MCF 10A (cell line): ENCODE measurements around the gene LTB4R. TPM values are rescaled to one million over a fixed set of nuclear protein-coding genes. Genes with fewer than 3 reads are reported as not detected.

Experiments used
- BruUV-seq: library from RNA; stranded (reverse); fragments of 400-500 nt; replicated peaks from 2 replicates; lab custom pipeline; 2021; lab: Mats Ljungman, UMichigan
- CTCF ChIA-PET: fragments of 300-600 bp; sonication (Branson Sonifier 250); formaldehyde crosslinking; extraction: SDS; loops from one replicate; lab custom pipeline; 2021; ENCODE audit warnings: antibody characterized with exemption, inconsistent platforms; lab: Yijun Ruan, JAX
- POLR2A ChIA-PET: fragments of 300-600, 350-650 bp; sonication (Branson Sonifier 250); formaldehyde crosslinking; extraction: SDS; loops from one replicate; lab custom pipeline; 2020; ENCODE audit warnings: antibody characterized with exemption, inconsistent platforms; lab: Yijun Ruan, JAX
- DNase-seq: peaks from one replicate; pipeline ENCODE4 v3.0.0-alpha.2; 2018; ENCODE audit not compliant: unreplicated experiment
- H3K27ac Mint-ChIP-seq: one replicate; pipeline ENCODE4 v1.8.0; 2022; ENCODE audit warnings: mild to moderate bottlenecking, low read depth, mixed read lengths; ENCODE audit not compliant: unreplicated experiment
- H3K27me3 Mint-ChIP-seq: one replicate; pipeline ENCODE4 v1.8.0; 2022; ENCODE audit warnings: mixed read lengths; ENCODE audit not compliant: insufficient read depth, unreplicated experiment
- H3K36me3 Mint-ChIP-seq: one replicate; pipeline ENCODE4 v1.8.0; 2022; ENCODE audit warnings: mild to moderate bottlenecking, moderate library complexity, mixed read lengths; ENCODE audit not compliant: insufficient read depth, unreplicated experiment
- H3K4me1 Mint-ChIP-seq: one replicate; pipeline ENCODE4 v1.8.0; 2022; ENCODE audit warnings: mixed read lengths; ENCODE audit not compliant: insufficient read depth, unreplicated experiment
- H3K4me3 Mint-ChIP-seq: one replicate; pipeline ENCODE4 v1.8.0; 2022; ENCODE audit warnings: mild to moderate bottlenecking, moderate library complexity, mixed read lengths; ENCODE audit not compliant: unreplicated experiment
- H3K9me3 Mint-ChIP-seq: one replicate; pipeline ENCODE4 v1.8.0; 2022; ENCODE audit warnings: mixed read lengths; ENCODE audit not compliant: unreplicated experiment
- intact Hi-C: fragments of 100-400 bp; cut with micrococcal nuclease; formaldehyde crosslinking; loops from 2 replicates; pipeline ENCODE4 v1.14.1; 2022
- total RNA-seq: library from RNA; stranded (reverse); gene quantifications from 2 replicates; pipeline ENCODE4 v1.2.3, GENCODE V29; 2022
- TF ChIP-seq, protein P1 (sequence below): fragments of 200-600 bp; IDR thresholded peaks from one replicate; pipeline ENCODE4 v1.8.0; 2022; ENCODE audit warnings: antibody characterized with exemption, mild to moderate bottlenecking; ENCODE audit not compliant: unreplicated experiment

The LTB4R gene
- total RNA-seq, 1 experiment from 2014 or later: 15.8 TPM

DNA sequence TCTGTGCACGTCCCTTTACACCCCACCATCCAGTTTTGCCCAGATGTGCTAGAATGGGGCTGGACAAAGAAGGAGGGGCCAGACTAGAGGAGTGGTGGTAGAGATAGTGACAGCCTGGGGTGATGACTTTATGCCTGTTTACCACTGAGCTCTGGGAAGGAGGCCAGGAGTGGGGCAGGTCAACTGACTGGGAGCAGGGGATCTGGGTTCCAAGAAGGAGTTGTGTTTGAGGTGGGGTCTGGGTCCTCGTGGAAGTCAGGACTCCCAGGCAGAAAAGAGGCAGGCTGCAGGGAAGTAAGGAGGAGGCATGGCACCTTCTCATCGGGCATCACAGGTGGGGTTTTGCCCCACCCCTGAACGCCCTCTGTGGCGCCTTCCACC is 1.0 kb upstream of the LTB4R start:
- intact Hi-C loops: no loop called here
- POLR2A ChIA-PET: interaction anchor here (0.7 to 7.2 kb wide), 20 partner anchors 11 to 1601 kb away, joined by 3 to 101 read pairs (median 4); partner anchors contain the start of genes CBLN3, CHMP4A, DHRS1 and IRF9
- TF ChIP-seq, protein P1, sequence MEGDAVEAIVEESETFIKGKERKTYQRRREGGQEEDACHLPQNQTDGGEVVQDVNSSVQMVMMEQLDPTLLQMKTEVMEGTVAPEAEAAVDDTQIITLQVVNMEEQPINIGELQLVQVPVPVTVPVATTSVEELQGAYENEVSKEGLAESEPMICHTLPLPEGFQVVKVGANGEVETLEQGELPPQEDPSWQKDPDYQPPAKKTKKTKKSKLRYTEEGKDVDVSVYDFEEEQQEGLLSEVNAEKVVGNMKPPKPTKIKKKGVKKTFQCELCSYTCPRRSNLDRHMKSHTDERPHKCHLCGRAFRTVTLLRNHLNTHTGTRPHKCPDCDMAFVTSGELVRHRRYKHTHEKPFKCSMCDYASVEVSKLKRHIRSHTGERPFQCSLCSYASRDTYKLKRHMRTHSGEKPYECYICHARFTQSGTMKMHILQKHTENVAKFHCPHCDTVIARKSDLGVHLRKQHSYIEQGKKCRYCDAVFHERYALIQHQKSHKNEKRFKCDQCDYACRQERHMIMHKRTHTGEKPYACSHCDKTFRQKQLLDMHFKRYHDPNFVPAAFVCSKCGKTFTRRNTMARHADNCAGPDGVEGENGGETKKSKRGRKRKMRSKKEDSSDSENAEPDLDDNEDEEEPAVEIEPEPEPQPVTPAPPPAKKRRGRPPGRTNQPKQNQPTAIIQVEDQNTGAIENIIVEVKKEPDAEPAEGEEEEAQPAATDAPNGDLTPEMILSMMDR: no peak
- no peak for DNase-seq
- H3K4me1 Mint-ChIP-seq: peaks cover 35% of the 10 kb centered on the region
- BruUV-seq: no TSS peak
- H3K27ac Mint-ChIP-seq: no peak overlapping the region
- peaks cover 21% of the 10 kb centered on the region for H3K36me3 Mint-ChIP-seq
- H3K27me3 Mint-ChIP-seq: no peaks in the 10 kb centered on the region
- peak overlapping the region; percentile 69 for H3K4me3 Mint-ChIP-seq
- CTCF ChIA-PET: interaction anchor here (0.6 to 10.0 kb wide), 24 partner anchors 9 to 504 kb away, joined by 3 to 145 read pairs (median 6); partner anchors contain the start of genes CBLN3, DHRS1, IPO4 and KHNYN
- no peaks in the 10 kb centered on the region for H3K9me3 Mint-ChIP-seq

DNA sequence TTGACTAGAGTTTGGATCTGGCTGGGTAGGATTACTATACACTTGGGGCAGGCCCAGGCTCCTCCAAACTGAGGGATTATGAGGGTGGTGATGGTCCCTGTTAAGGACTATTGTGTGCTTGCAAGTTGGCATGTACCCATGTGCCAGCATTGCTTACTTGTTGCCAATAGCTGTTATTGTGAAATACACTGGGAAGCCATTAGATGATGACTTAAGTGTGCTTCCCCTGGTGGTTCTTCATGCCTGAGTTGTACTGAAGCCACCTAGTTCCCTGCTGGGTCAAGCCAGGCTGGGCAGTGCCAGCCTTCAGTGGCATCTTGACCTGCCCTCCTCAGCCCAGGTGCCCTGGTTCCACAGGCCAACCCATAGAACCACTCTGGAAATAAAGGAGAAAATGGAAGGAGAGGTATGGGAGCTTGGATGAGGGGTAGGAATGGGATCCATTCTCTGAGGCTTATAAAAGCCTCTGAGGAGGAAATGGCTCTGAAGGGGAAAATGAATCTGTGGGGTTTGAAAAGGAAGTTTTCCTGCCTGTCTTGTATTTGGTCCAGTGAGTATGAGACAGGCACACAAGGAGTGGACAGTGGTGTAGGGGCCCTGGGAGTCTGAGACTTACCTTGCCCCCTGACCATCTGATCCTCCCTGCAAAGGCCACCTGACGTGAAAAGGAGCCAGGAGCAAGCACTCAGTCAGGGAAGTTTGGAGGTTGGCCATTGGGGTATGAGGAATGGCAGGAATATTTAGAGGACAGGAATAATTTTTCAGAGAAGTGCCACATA is 724 bp downstream of the LTB4R start:
- TF ChIP-seq, protein P1: no peak
- peaks cover 37% of the 10 kb centered on the region for H3K4me1 Mint-ChIP-seq
- CTCF ChIA-PET: interaction anchor here (0.6 to 10.0 kb wide), 9 partner anchors 11 to 122 kb away, joined by 3 to 145 read pairs (median 12); partner anchors contain the start of genes CBLN3, DHRS1, KHNYN and NOP9
- no TSS peak for BruUV-seq
- intact Hi-C loops: no loop called here
- peak overlapping the region; percentile 69 for H3K4me3 Mint-ChIP-seq
- DNase-seq: peak; percentile 78
- POLR2A ChIA-PET: interaction anchor here (0.6 to 7.2 kb wide), 9 partner anchors 12 to 125 kb away, joined by 3 to 101 read pairs (median 3); partner anchors contain the start of genes CBLN3, DHRS1, KHNYN and NOP9
- H3K27me3 Mint-ChIP-seq: no peaks in the 10 kb centered on the region
- H3K36me3 Mint-ChIP-seq: peaks cover 19% of the 10 kb centered on the region
- no peaks in the 10 kb centered on the region for H3K9me3 Mint-ChIP-seq
- H3K27ac Mint-ChIP-seq: no peak overlapping the region

DNA sequence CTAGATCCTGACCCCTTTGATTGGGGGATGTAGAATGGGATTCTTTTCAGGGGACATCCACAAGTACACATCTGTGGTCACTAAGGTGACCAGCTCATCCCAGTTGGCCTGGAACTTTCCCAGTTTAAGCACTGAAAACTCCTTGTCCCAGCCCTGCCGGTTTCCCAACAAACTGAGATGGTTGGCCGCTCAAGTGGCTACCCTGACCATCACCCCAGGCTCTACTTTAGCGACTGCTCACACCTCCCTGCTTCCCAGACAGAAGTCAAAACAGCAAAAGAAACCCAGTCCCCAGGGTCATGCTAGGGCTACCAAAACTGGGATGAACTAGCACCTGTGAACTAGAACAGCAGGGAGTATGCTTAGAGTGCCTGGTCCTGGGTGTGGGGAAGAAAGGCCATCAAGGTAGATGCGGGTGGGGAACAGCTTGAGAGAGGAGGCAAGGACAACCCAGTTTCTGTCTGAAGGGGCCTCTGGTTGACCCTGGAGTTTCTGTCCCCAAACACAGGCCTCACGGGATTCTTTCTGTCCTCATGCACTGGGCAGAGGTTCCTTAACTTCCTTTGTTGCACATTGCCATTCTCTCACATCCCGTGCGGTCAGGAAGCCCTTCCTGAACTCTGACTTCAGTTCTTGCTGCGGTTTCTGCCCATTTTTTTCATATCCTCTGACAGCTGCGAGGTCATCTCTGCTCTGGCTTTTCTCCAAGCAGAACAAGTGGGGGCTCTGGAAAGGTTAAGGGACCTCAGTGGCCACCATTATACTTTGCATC is 1.6 kb downstream of the LTB4R start:
- Mint-ChIP-seq H3K4me1 (peaks cover 43% of the 10 kb centered on the region), H3K9me3 (no peaks in the 10 kb centered on the region), H3K27ac (no peak overlapping the region), H3K4me3 (no peak overlapping the region), H3K27me3 (no peaks in the 10 kb centered on the region), H3K36me3 (peaks cover 19% of the 10 kb centered on the region)
- no TSS peak for BruUV-seq
- intact Hi-C loops: no loop called here
- TF ChIP-seq, protein P1: no peak
- no peak for DNase-seq
- POLR2A ChIA-PET: interaction anchor here (0.5 to 7.2 kb wide), 10 partner anchors 12 to 202 kb away, joined by 3 to 101 read pairs (median 3); partner anchors contain the start of genes CBLN3, DHRS1, KHNYN and NOP9
- CTCF ChIA-PET: interaction anchor here (0.9 to 10.0 kb wide), 5 partner anchors 15 to 121 kb away, joined by 4 to 145 read pairs (median 92); partner anchors contain the start of genes CBLN3, DHRS1, KHNYN and NOP9
